HG02588 (cell line): ENCODE results near the gene PROCA1.

Source experiments
- ATAC-seq: cut with Tn5 transposase; IDR thresholded peaks from one replicate; pipeline ENCODE4 v1.9.1; 2021; ENCODE audit warnings: mild to moderate bottlenecking, moderate library complexity; ENCODE audit not compliant: unreplicated experiment

PROCA1 gene, protein sequence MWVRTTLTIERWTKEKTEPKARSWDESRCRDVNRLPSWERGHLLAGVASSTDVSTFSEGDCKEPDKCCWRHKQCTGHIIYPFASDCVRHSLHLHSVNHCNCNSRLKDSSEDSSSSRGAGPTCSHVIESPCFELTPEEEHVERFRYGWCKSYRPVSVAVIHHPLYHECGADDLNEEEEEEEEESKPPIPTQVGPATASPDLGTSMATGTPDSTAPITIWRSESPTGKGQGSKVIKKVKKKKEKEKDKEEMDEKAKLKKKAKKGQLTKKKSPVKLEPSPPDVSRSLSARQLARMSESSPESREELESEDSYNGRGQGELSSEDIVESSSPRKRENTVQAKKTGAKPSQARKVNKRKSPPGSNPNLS

GRCh38 chr17:28711723-28712031 is at the start of gene PROCA1:
PROCA1 (minus strand) TSS chr17:28711888; CDS start chr17:28711660, 228 bp downstream.
- ATAC-seq: peak; percentile 23

GRCh38 chr17:28760601-28761562 is 49.2 kb upstream of the PROCA1 start:
- no peak for ATAC-seq

GRCh38 chr17:28759256-28759865 is 47.7 kb upstream of the PROCA1 start:
- no peak for ATAC-seq

- ATAC-seq: no peak
Observed at GRCh38 chr17:28758411-28759121, 46.9 kb upstream of the PROCA1 start.

DNA sequence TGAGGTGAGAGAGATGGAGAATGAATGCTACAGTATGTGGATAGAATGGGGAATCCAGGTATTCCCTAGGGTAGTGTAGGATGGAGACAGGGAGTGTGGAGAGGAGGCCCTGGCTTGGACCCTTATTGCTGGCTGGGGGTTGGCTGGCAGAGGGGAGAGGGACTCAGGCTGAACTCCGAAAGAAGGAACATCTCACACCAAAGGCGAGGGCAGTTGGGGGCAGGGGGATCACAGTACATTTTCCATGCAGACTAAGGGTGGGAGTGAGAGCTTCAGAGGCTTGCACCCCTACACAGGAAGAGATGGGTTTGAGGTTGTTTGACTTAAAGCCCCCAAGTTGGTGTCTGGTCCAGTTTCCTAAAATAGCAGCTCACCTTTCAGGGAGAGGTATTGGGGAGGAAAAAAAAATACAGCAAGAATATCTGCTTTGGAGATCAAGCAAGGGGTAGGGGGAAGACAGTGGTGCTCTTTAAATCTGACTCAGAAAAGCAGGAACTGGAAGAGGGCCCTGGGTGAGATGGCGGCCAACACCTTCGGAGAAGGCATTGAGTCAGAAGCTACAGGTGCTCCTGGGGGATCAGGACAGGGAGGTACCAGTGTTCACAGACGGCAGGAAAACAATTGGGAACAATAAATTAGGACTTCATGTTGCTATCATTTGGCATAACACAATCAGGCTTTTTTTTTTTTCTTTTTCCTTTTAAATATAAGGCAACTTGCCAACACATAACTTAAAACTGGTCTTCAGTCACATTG is 44.5 kb upstream of the PROCA1 start:
- no peak for ATAC-seq

DNA sequence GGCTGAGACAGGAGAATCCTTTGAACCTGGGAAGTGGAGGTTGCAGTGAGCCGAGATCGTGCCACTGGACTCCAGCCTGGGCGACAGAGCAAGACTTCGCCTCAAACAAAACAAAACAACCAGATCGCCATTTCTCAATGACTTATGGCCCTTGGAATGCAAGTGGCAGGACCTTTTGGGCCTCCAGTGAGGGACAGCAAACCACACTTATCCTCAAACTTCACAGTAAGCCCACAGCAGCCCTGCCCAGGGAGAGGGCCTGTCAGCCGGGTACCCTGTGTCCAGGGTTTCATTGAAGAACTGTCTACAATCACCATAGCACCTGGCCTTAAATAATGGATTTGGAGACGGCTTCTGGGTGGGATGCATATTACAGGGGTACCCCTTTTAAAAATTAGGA is 43.8 kb upstream of the PROCA1 start:
- no peak for ATAC-seq

- ATAC-seq: no peak
Observed at GRCh38 chr17:28751600-28752366, 40.1 kb upstream of the PROCA1 start.

- peak; percentile 67 for ATAC-seq
Observed at GRCh38 chr17:28750178-28751047, 38.7 kb upstream of the PROCA1 start.

- no peak for ATAC-seq
Observed at GRCh38 chr17:28749516-28750177, 38.0 kb upstream of the PROCA1 start.

DNA sequence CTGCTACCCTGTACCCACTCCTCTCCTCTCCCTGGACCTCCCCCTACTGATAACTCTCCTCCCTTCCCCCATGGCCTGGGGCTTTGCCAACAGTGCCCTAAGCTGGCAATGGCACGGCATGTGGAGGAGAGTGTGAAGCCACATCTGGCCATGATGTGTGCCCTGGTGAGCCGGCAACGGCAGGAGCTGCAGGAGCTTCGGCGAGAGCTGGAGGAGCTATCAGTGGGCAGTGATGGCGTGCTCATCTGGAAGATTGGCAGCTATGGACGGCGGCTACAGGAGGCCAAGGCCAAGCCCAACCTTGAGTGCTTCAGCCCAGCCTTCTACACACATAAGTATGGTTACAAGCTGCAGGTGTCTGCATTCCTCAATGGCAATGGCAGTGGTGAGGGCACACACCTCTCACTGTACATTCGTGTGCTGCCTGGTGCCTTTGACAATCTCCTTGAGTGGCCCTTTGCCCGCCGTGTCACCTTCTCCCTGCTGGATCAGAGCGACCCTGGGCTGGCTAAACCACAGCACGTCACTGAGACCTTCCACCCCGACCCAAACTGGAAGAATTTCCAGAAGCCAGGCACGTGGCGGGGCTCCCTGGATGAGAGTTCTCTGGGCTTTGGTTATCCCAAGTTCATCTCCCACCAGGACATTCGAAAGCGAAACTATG is 37.3 kb upstream of the PROCA1 start:
- no peak for ATAC-seq

DNA sequence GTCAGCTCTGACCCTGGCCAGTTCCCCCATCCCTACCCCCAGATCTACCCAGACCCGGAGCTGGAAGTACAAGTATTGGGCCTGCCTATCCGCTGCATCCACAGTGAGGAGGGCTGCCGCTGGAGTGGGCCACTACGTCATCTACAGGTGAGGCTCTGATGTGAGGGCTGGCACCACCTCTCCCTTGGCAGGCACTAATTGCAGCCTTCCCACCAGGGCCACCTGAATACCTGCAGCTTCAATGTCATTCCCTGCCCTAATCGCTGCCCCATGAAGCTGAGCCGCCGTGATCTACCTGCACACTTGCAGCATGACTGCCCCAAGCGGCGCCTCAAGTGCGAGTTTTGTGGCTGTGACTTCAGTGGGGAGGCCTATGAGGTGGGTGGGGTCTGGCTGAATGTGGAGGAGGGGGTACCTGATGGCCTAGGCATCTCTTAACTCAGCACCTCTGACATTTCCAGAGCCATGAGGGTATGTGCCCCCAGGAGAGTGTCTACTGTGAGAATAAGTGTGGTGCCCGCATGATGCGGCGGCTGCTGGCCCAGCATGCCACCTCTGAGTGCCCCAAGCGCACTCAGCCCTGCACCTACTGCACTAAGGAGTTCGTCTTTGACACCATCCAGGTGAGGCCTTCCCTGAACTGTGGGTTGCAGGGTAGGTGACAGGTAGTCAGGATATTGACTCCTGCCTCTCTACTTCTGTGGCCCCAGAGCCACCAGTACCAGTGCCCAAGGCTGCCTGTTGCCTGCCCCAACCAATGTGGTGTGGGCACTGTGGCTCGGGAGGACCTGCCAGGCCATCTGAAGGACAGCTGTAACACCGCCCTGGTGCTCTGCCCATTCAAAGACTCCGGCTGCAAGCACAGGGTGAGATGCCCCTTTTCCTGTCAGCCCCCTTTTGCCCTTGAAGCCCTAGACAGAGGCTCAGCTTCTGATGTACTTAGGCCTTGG is 36.4 kb upstream of the PROCA1 start:
- no peak for ATAC-seq

DNA sequence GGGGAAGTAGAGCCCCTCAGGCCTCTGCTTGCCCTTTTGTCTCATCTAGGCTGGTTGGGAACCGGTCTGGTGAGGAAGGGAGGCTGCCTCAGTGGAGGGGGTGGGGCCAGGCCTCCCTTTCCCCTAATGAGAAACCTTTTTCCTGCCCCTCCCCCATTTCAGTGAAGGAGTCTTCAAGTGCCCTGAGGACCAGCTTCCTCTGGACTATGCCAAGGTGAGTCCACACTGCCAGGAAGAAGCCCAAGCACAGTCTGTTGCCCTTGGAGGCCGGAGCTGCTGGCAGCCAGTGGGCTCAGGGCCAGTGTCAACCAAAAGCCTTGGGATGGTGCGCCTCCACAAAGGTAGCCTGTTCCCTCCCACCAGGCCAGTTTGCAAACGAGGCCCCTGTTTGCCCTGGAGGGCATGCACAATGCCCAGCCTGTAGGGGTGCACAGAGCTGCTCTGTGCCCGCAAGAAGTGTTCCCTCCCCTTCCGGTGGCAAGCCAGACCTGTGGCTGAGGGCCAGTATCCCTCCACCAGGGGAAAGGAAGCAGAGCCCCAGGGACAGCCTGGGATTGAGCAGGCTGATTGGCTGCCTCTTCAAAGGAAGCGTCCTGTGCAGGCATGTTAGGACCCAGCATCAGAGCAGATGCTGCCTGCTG is 35.5 kb upstream of the PROCA1 start:
- ATAC-seq: no peak

DNA sequence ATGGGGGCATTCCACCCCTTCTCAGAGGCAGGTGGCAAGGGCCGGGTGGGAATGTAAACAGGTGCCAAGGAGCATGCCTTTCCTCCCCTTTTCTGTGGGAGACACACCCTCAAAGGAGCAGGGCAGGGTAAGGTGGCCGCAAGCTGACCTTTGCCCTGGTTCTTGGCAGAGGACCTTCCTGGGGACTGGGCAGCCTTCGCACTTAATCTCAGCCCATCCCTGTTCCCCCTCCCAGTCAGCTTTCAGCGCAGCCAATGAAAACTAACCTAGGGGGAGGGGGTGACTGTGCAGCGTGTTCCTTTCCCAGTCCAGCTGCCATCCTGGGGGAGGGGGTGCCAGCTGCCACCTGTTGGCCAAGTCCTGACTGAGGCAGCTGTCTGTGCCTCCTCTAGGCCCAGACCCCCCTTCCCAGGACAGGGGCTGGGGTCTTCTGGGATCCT is 34.9 kb upstream of the PROCA1 start:
- ATAC-seq: no peak

DNA sequence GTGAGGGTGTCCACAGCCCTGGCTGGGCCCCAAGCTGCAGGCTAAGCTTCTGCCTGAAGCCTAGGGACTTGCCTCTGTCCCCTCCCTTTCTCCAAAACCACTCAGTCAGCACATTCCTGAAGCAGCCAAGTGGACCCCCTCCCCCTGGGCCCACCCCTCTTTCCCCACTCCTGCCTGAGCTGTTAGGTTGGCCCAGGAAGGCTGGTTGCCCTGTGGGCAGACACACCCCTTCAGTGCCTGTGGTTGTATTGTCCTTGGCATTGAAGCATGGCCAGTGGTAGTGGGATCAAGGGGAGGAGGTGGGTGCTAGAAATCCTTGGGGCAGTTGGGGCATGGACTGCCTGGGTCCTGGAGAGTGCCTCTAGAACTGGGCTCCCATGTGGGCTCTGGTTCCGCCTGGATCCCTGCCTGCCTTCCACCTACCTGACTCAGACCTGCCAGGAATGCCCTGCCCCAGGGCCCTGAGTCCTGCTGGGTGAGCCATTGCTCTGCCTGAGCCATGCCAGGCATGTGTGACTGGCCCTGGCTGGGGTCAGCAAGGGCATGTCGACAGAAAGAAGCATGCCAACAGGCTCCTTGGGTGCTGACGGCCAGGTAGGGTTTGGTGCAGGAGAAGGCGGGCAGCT is 34.2 kb upstream of the PROCA1 start:
- ATAC-seq: no peak
